Fibroblast of villous mesenchyme (primary cell): Measurements from ENCODE around the gene SUPT6H. TPM values are rescaled to one million over a fixed set of nuclear protein-coding genes. Genes with fewer than 3 reads are reported as not detected.

ENCODE experiments used
- DNase-seq: peaks from one replicate; pipeline ENCODE4 v3.0.0-alpha.2; 2010; ENCODE audit warnings: low read depth
- H3K4me3 ChIP-seq: 2 replicates; pipeline ENCODE4 v1.5.1; 2011; ENCODE audit warnings: low read depth, mild to moderate bottlenecking, low read length
- CTCF ChIP-seq: IDR thresholded peaks from 2 replicates; pipeline ENCODE4 v1.5.1; 2012; ENCODE audit warnings: low read depth, mild to moderate bottlenecking, low read length; ENCODE audit not compliant: insufficient read depth
- total RNA-seq: library from RNA; depleted of rRNA; stranded (reverse); fragments of >200 nt; gene quantifications from 2 replicates; pipeline ENCODE4 v1.2.3, GENCODE V29; 2012

The SUPT6H gene
- total RNA-seq, 1 donor = 54.4 TPM

DNA sequence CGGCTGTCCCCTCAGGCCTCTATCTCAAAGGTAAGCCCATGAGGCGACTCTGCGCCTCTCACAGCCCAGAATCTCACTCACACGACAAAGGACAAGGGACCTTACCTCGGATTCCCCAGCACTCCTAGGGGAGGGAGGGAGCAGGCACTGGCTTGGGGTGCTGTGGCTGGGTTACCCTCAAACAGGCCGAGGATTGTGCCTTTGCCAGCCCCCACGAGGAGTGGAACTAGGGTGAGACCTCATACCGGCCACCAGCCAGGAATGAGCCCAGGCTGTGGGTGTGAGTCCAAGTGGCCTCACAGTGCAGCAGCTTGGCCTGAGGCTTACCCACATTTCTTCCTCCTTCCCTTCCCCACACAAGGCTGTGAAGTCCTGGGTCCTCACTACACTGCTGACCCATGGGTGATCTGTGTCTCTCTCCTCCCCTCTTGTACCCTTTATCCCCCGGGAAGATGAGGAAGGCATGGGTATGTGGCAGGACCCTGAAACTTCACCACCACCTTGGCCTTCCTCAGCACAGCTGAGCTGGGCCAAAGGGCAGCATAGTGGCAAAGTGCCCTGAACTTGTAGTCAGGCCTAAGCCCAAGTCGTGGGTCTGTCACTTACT is 43.8 kb downstream of the SUPT6H start:
- no peak overlapping the region for H3K4me3 ChIP-seq
- TF ChIP-seq CTCF = no peak
- no peak for DNase-seq

GRCh38 chr17:28706471-28707338 is 44.7 kb downstream of the SUPT6H start:
- no peak for DNase-seq
- TF ChIP-seq CTCF = no peak

GRCh38 chr17:28707339-28707720 is 45.3 kb downstream of the SUPT6H start:
- DNase-seq = no peak
- no peak overlapping the region for H3K4me3 ChIP-seq
- TF ChIP-seq CTCF = no peak

More at GRCh38 chr17:28706471-28707338, 44.7 kb downstream of the SUPT6H start:
- no peak overlapping the region for H3K4me3 ChIP-seq

DNA sequence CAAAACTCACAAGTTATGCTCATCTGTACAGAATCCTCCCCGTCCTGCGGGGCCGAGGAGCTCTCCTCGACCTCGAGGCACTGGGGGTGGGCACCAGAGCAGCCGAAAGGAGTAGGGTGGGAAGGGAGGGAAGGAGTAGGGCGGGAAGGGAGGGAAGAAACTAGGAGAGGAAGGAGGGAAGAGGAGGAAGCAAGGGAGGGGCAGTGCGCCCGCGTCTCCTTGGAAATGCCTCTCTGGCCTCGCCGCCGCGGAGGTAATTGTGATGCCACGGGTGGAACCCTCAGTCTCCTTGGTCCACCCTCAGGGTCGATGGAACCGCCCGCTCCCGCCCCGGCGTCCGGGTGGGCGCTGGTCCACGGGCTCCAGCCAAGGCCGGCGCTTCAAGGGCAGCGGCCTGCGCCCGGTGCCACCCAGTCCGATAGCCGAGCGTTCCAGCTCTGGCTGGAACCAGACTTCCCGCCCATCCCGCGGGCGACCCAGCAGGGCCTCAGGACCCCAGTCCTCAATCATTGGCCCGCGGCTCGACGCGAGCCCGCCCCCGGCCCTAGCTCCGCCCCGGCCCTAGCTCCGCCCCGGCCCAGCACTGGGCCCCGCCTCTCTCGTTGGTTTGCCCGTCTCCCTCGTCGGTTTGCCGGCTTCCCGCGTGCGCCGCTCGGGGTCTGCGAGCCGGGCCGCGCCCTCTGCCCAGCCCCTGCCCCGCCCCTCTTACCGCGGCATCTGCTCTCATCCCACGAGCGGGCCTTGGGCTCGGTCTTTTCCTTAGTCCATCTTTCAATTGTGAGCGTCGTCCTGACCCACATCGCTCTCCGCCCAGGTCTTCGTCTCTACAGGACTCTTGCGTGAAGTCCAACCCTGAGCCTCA is 49.1 kb downstream of the SUPT6H start:
- peak; percentile 90 for DNase-seq
- H3K4me3 ChIP-seq = peak overlapping the region; percentile 51
- no peak for TF ChIP-seq CTCF

- H3K4me3 ChIP-seq = peak within 1 kb of the TSS; percentile 51
- DNase-seq = no peak
Observed at GRCh38 chr17:28711723-28712031, 49.7 kb downstream of the SUPT6H start, which contains the start of gene PROCA1. TSS of gene PROCA1 (minus strand) at chr17:28711888. CDS start at chr17:28711660, 228 bp downstream.

More at GRCh38 chr17:28711723-28712031, 49.7 kb downstream of the SUPT6H start, which contains the start of gene PROCA1:
- no peak for TF ChIP-seq CTCF
